IMR-90 (cell line): ENCODE data around the gene LMO4.

Source experiments
- BHLHE40 ChIP-seq: fragments of 150-350 bp; IDR thresholded peaks from 2 replicates; pipeline ENCODE4 v1.6.1; 2016; ENCODE audit warnings: mild to moderate bottlenecking, low read depth, low read length
- POLR2A ChIP-seq: IDR thresholded peaks from 2 replicates; pipeline ENCODE4 v1.6.1; 2012; ENCODE audit warnings: mild to moderate bottlenecking, low read depth, low read length
- RAD21 ChIP-seq: IDR thresholded peaks from 2 replicates; pipeline ENCODE4 v1.6.1; 2012; ENCODE audit warnings: low read length, improper control_type of control experiment
- TF ChIP-seq, protein P1 (sequence below): conservative IDR thresholded peaks from 2 replicates; pipeline ENCODE4 v1.5.1; 2012; ENCODE audit warnings: mild to moderate bottlenecking, low read depth, low read length, improper control_type of control experiment

- TF ChIP-seq, protein P1, sequence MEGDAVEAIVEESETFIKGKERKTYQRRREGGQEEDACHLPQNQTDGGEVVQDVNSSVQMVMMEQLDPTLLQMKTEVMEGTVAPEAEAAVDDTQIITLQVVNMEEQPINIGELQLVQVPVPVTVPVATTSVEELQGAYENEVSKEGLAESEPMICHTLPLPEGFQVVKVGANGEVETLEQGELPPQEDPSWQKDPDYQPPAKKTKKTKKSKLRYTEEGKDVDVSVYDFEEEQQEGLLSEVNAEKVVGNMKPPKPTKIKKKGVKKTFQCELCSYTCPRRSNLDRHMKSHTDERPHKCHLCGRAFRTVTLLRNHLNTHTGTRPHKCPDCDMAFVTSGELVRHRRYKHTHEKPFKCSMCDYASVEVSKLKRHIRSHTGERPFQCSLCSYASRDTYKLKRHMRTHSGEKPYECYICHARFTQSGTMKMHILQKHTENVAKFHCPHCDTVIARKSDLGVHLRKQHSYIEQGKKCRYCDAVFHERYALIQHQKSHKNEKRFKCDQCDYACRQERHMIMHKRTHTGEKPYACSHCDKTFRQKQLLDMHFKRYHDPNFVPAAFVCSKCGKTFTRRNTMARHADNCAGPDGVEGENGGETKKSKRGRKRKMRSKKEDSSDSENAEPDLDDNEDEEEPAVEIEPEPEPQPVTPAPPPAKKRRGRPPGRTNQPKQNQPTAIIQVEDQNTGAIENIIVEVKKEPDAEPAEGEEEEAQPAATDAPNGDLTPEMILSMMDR = 0 out of 2 replicates have a peak, but pooled peaks have one; percentile 9
- TF ChIP-seq BHLHE40 = no peak
- TF ChIP-seq POLR2A = no peak
- no peak for TF ChIP-seq RAD21
These were observed 5.9 kb downstream of the LMO4 start for GRCh38 chr1:87334351-87335174.
